Activated naive CD8-positive, alpha-beta T cell (primary cell): ENCODE results near the gene KLHDC8B.
"Not testable (repeated sequence)": the region's sequence is repeated elsewhere in the genome, so short reads cannot be mapped to it uniquely, and the experiment has no call there.

ENCODE experiments used
- H3K27ac Mint-ChIP-seq: one replicate; pipeline ENCODE4 v1.8.0; 2021; ENCODE audit warnings: mixed read lengths
- H3K27me3 Mint-ChIP-seq: one replicate; pipeline ENCODE4 v1.8.0; 2021; ENCODE audit warnings: mixed read lengths
- H3K36me3 Mint-ChIP-seq: one replicate; pipeline ENCODE4 v1.8.0; 2021; ENCODE audit warnings: mixed read lengths
- H3K4me1 Mint-ChIP-seq: one replicate; pipeline ENCODE4 v1.8.0; 2021; ENCODE audit warnings: low read depth, mixed read lengths
- H3K4me3 Mint-ChIP-seq: one replicate; pipeline ENCODE4 v1.8.0; 2021; ENCODE audit warnings: mild to moderate bottlenecking, mixed read lengths
- H3K9me3 Mint-ChIP-seq: one replicate; pipeline ENCODE4 v1.8.0; 2021; ENCODE audit warnings: low read depth, mixed read lengths

KLHDC8B gene

GRCh38 chr3:49198611-49199230, 27.3 kb downstream of the KLHDC8B start:
- H3K27ac Mint-ChIP-seq, result no peak overlapping the region

GRCh38 chr3:49199239-49199899, 28.0 kb downstream of the KLHDC8B start:
- no peaks in the 10 kb centered on the region for H3K36me3 Mint-ChIP-seq
- peaks cover 7% of the 10 kb centered on the region for H3K27me3 Mint-ChIP-seq
- no peak overlapping the region for H3K27ac Mint-ChIP-seq
- no peaks in the 10 kb centered on the region for H3K4me1 Mint-ChIP-seq
- H3K4me3 Mint-ChIP-seq, result no peak overlapping the region
- H3K9me3 Mint-ChIP-seq, result no peaks in the 10 kb centered on the region

More at GRCh38 chr3:49198611-49199230, 27.3 kb downstream of the KLHDC8B start:
- Mint-ChIP-seq H3K27me3 (peaks cover 7% of the 10 kb centered on the region), H3K9me3 (no peaks in the 10 kb centered on the region), H3K4me1 (no peaks in the 10 kb centered on the region), H3K4me3 (no peak overlapping the region), H3K36me3 (no peaks in the 10 kb centered on the region)

- no peak overlapping the region for H3K4me3 Mint-ChIP-seq
- no peak overlapping the region for H3K27ac Mint-ChIP-seq
- peaks cover 7% of the 10 kb centered on the region for H3K27me3 Mint-ChIP-seq
- no peaks in the 10 kb centered on the region for H3K36me3 Mint-ChIP-seq
- H3K9me3 Mint-ChIP-seq, result no peaks in the 10 kb centered on the region
- no peaks in the 10 kb centered on the region for H3K4me1 Mint-ChIP-seq
Measured at GRCh38 chr3:49199900-49200281, 28.5 kb downstream of the KLHDC8B start.

GRCh38 chr3:49213541-49213943, 42.1 kb downstream of the KLHDC8B start:
- H3K27ac Mint-ChIP-seq, result no peak overlapping the region
- H3K36me3 Mint-ChIP-seq, result no peaks in the 10 kb centered on the region
- no peaks in the 10 kb centered on the region for H3K9me3 Mint-ChIP-seq

GRCh38 chr3:49213998-49214397, 42.6 kb downstream of the KLHDC8B start:
- no peaks in the 10 kb centered on the region for H3K9me3 Mint-ChIP-seq
- H3K36me3 Mint-ChIP-seq, result no peaks in the 10 kb centered on the region

More at GRCh38 chr3:49213541-49213943, 42.1 kb downstream of the KLHDC8B start:
- Mint-ChIP-seq H3K4me1 (no peaks in the 10 kb centered on the region), H3K4me3 (no peak overlapping the region), H3K27me3 (peaks cover 2% of the 10 kb centered on the region)

GRCh38 chr3:49216687-49217086, 45.3 kb downstream of the KLHDC8B start:
- H3K36me3 Mint-ChIP-seq, H3K27ac Mint-ChIP-seq: not testable (repeated sequence)

More at GRCh38 chr3:49213998-49214397, 42.6 kb downstream of the KLHDC8B start:
- H3K4me3 Mint-ChIP-seq, result no peak overlapping the region
- H3K4me1 Mint-ChIP-seq, result no peaks in the 10 kb centered on the region
- no peak overlapping the region for H3K27ac Mint-ChIP-seq
- peaks cover 2% of the 10 kb centered on the region for H3K27me3 Mint-ChIP-seq

GRCh38 chr3:49217108-49217507, 45.7 kb downstream of the KLHDC8B start:
- H3K36me3 Mint-ChIP-seq, H3K9me3 Mint-ChIP-seq, H3K27me3 Mint-ChIP-seq, H3K27ac Mint-ChIP-seq, H3K4me3 Mint-ChIP-seq, H3K4me1 Mint-ChIP-seq: not testable (repeated sequence)

More at GRCh38 chr3:49216687-49217086, 45.3 kb downstream of the KLHDC8B start:
- not testable (repeated sequence) for H3K4me3 Mint-ChIP-seq, H3K27me3 Mint-ChIP-seq, H3K4me1 Mint-ChIP-seq, H3K9me3 Mint-ChIP-seq

- Mint-ChIP-seq H3K4me3 (no peak overlapping the region), H3K27me3 (peaks cover 3% of the 10 kb centered on the region), H3K4me1 (no peaks in the 10 kb centered on the region), H3K36me3 (no peaks in the 10 kb centered on the region), H3K9me3 (no peaks in the 10 kb centered on the region), H3K27ac (no peak overlapping the region)
Measured at GRCh38 chr3:49217688-49218470, 46.5 kb downstream of the KLHDC8B start.

- H3K27ac Mint-ChIP-seq, H3K4me3 Mint-ChIP-seq, H3K27me3 Mint-ChIP-seq, H3K4me1 Mint-ChIP-seq, H3K36me3 Mint-ChIP-seq, H3K9me3 Mint-ChIP-seq: not testable (repeated sequence)
Measured at GRCh38 chr3:49218471-49218989, 47.1 kb downstream of the KLHDC8B start.

- Mint-ChIP-seq H3K4me3 (no peak overlapping the region), H3K27me3 (peaks cover 3% of the 10 kb centered on the region), H3K27ac (no peak overlapping the region), H3K36me3 (no peaks in the 10 kb centered on the region), H3K4me1 (no peaks in the 10 kb centered on the region), H3K9me3 (no peaks in the 10 kb centered on the region)
Measured at GRCh38 chr3:49219132-49219531, 47.7 kb downstream of the KLHDC8B start.

- not testable (repeated sequence) for H3K27me3 Mint-ChIP-seq, H3K9me3 Mint-ChIP-seq, H3K27ac Mint-ChIP-seq, H3K4me3 Mint-ChIP-seq, H3K36me3 Mint-ChIP-seq, H3K4me1 Mint-ChIP-seq
Measured at GRCh38 chr3:49220985-49221563, 49.7 kb downstream of the KLHDC8B start.

GRCh38 chr3:49222002-49222401, 50.6 kb downstream of the KLHDC8B start:
- H3K27ac Mint-ChIP-seq, result no peak overlapping the region
- peaks cover 3% of the 10 kb centered on the region for H3K27me3 Mint-ChIP-seq
- H3K9me3 Mint-ChIP-seq, result peaks cover 4% of the 10 kb centered on the region
- H3K4me3 Mint-ChIP-seq, result no peak overlapping the region
- H3K36me3 Mint-ChIP-seq, result peaks cover 7% of the 10 kb centered on the region
- no peaks in the 10 kb centered on the region for H3K4me1 Mint-ChIP-seq
